ENCODE results near the gene IL1RAPL2. TPM values are rescaled to one million over a fixed set of nuclear protein-coding genes. Genes with fewer than 3 reads are reported as not detected.

Gene IL1RAPL2
- total and polyA plus RNA-seq, 2 donors (not counting 3 experiments of a cell fraction or from before 2014, with no cell fraction given): not detected

- DNase-seq (ENCODE audit: low read depth, low spot score) (no peak), FAIRE-seq (no peak)
- Histone ChIP-seq H3K9me3 (replicated peaks; ENCODE audit: control insufficient read depth, insufficient read depth, low read length) (no peaks in the 10 kb centered on the region), H2AFZ (ENCODE audit: low read depth, low read length) (no peak overlapping the region), H3K79me2 (ENCODE audit: control insufficient read depth, insufficient read depth, low read length) (no peaks in the 10 kb centered on the region), H3K9me1 (replicated peaks; ENCODE audit: control insufficient read depth, extremely low read depth, insufficient read depth, low read length) (no peaks in the 10 kb centered on the region), H3K27ac (ENCODE audit: insufficient read depth, low read depth, low read length) (no peak overlapping the region), H3K4me3 (replicated peaks in 1 of 3; ENCODE audit: insufficient read depth in 1 of 3, low read depth in 1 of 3, low read length in 3 of 3) (no peak overlapping the region), H4K20me1 (replicated peaks; ENCODE audit: control insufficient read depth, extremely low read depth, insufficient read depth, low read length) (no peaks in the 10 kb centered on the region), H3K27me3 (ENCODE audit: control insufficient read depth in 2 of 2, insufficient read depth in 2 of 2, low read length in 2 of 2) (peaks cover 23 to 29% of the 10 kb centered on the region in 2 experiments), H3K9ac (replicated peaks; ENCODE audit: extremely low read depth, insufficient read depth, low read length) (no peak overlapping the region), H3K4me1 (ENCODE audit: control insufficient read depth, extremely low read depth, insufficient read depth, low read length) (no peaks in the 10 kb centered on the region), H3K4me2 (ENCODE audit: insufficient read depth, low read length) (no peak overlapping the region), H3K36me3 (ENCODE audit: control insufficient read depth in 2 of 2, extremely low read depth in 1 of 2, insufficient read depth in 2 of 2, low read length in 2 of 2) (no peaks in the 10 kb centered on the region)
- POLR2A ChIA-PET: no interaction called here
- no peak for TF ChIP-seq EZH2 (IDR thresholded peaks at IDR 0.05; ENCODE audit: borderline replicate concordance, low read depth, low read length, severe bottlenecking)
- TF ChIP-seq MAX (IDR thresholded peaks at IDR 0.05; ENCODE audit: insufficient read depth, insufficient read length): no peak
- TF ChIP-seq CTCF (IDR thresholded peaks at IDR 0.05; ENCODE audit: extremely low read depth in 1 of 2, insufficient read depth in 1 of 2, low read depth in 1 of 2, low read length in 2 of 2): no peak
- no peak for TF ChIP-seq POLR2AphosphoS5 (IDR thresholded peaks at IDR 0.05; ENCODE audit: insufficient read depth, low read depth, low read length)
- no peak for TF ChIP-seq MYC (IDR thresholded peaks at IDR 0.05; ENCODE audit: low read depth, low read length)
- no peak for TF ChIP-seq GATA2 (IDR thresholded peaks at IDR 0.05; ENCODE audit: insufficient read depth, insufficient read length, low read depth, low read length)
- TF ChIP-seq POLR2A (IDR thresholded peaks at IDR 0.05; ENCODE audit: low read depth, low read length): no peak
- TF ChIP-seq JUN (IDR thresholded peaks at IDR 0.05; ENCODE audit: borderline replicate concordance, insufficient read depth, insufficient read length, low read depth): no peak
- TF ChIP-seq FOS (IDR thresholded peaks at IDR 0.05; ENCODE audit: borderline replicate concordance, insufficient read depth, low read length): no peak
- intact Hi-C loops (cut with micrococcal nuclease) (no loop called here), dilution Hi-C loops (cut with MboI; ENCODE audit: extremely low pct_ligation_motif_present, low sequenced_read_pairs) (no loop called here)
- BruUV-seq (replicated peaks): no TSS peak
- CTCF ChIA-PET: interaction anchor here (1.2 to 2.5 kb wide), 2 partner anchors 19 to 625 kb away, joined by 3 to 18 read pairs; no protein-coding TSS in a partner anchor
Measured at GRCh38 chrX:104564921-104565703, 887 bp upstream of the IL1RAPL2 start.
